B cell (primary cell): ENCODE data around the gene DDX28. TPM values are rescaled to one million over a fixed set of nuclear protein-coding genes. Genes with fewer than 3 reads are reported as not detected.

Source experiments
- ATAC-seq: fragments of 200-7000 bp; cut with Tn5 transposase; one replicate; pipeline ENCODE4 v1.10.0; 2021; ENCODE audit warnings: low read depth, mild to moderate bottlenecking, moderate number of reproducible peaks, moderate library complexity
- CTCF ChIA-PET: fragments of 350-600 bp; sonication (Branson Sonifier 250); formaldehyde crosslinking; loops from one replicate; lab custom pipeline; 2021; ENCODE audit warnings: antibody characterized with exemption, inconsistent platforms; lab: Charles Lee
- POLR2A ChIA-PET: fragments of 350-600 bp; sonication (Branson Sonifier 250); formaldehyde crosslinking; loops from one replicate; lab custom pipeline; 2021; ENCODE audit warnings: antibody characterized with exemption; lab: Charles Lee
- DNase-seq: peaks from one replicate; pipeline ENCODE4 v3.0.0; 2013
- H2AFZ ChIP-seq: 2 replicates; pipeline ENCODE4 v1.6.1; 2012; ENCODE audit warnings: mild to moderate bottlenecking, low read depth, low read length; ENCODE audit not compliant: insufficient read depth, poor library complexity, severe bottlenecking
- H3K27ac ChIP-seq, 2 donors: 1 replicate in 1 of 2; 2 replicates in 1 of 2; pipeline ENCODE4 v1.5.1; 2012 to 2013; ENCODE audit warnings: low read length in 2 of 2, mild to moderate bottlenecking in 2 of 2, moderate library complexity in 1 of 2
- H3K27me3 ChIP-seq, 4 experiments: fragments of 200-600 bp in 1 of 4; sonication (generic) in 1 of 4; replicated peaks in 1 of 4; 1 replicate in 2 of 4; 2 replicates in 2 of 4; pipeline versions ENCODE4 v1.6.1 to v1.7.0; 2013 to 2016; ENCODE audit warnings: low read length in 3 of 4, mild to moderate bottlenecking in 2 of 4, mixed read lengths in 1 of 4, moderate library complexity in 1 of 4; ENCODE audit not compliant: insufficient read depth in 4 of 4, control insufficient read depth in 3 of 4; ENCODE audit errors: control extremely low read depth in 1 of 4
- H3K36me3 ChIP-seq, 2 experiments: replicated peaks in 1 of 2; 1 replicate in 1 of 2; 2 replicates in 1 of 2; pipeline versions ENCODE4 v1.6.1 to v1.7.1; 2013; ENCODE audit warnings: low read length in 1 of 2; ENCODE audit not compliant: insufficient read depth in 2 of 2, control insufficient read depth in 1 of 2; ENCODE audit errors: control extremely low read depth in 1 of 2, extremely low read depth in 1 of 2
- H3K4me1 ChIP-seq, 2 donors: fragments of 200-600 bp in 1 of 2; sonication (generic) in 1 of 2; 1 replicate in 1 of 2; 2 replicates in 1 of 2; pipeline versions ENCODE4 v1.5.1 to v1.6.1; 2013 to 2017; ENCODE audit warnings: low read length in 2 of 2; ENCODE audit not compliant: control insufficient read depth in 2 of 2, insufficient read depth in 2 of 2
- H3K4me2 ChIP-seq: replicated peaks from 2 replicates; pipeline ENCODE3; 2012; ENCODE audit warnings: mild to moderate bottlenecking, low read depth, low read length; ENCODE audit not compliant: poor library complexity, severe bottlenecking
- H3K4me3 ChIP-seq, 5 experiments: fragments of 200-600 bp in 1 of 5; sonication (generic) in 1 of 5; 1 replicate in 3 of 5; 2 replicates in 2 of 5; pipeline versions ENCODE4 v1.5.1 to v1.7.0; 2011 to 2016; ENCODE audit warnings: low read length in 4 of 5, mild to moderate bottlenecking in 4 of 5, low read depth in 2 of 5, control low read depth in 1 of 5, moderate library complexity in 1 of 5; ENCODE audit not compliant: insufficient read depth in 1 of 5; ENCODE audit errors: control extremely low read depth in 1 of 5, extremely low read depth in 1 of 5
- H3K79me2 ChIP-seq: fragments of 200-600 bp; sonication (generic); one replicate; pipeline ENCODE4 v1.6.0; 2016; ENCODE audit warnings: low read length; ENCODE audit not compliant: control insufficient read depth, insufficient read depth
- H3K9ac ChIP-seq: fragments of 200-600 bp; sonication (generic); 2 replicates; pipeline ENCODE4 v1.6.1; 2017; ENCODE audit warnings: mild to moderate bottlenecking, low read length, moderate library complexity
- H3K9me3 ChIP-seq, 3 donors: one replicate each; pipeline versions ENCODE4 v1.6.1 to v1.7.1; 2013; ENCODE audit warnings: low read length in 2 of 3; ENCODE audit not compliant: control insufficient read depth in 2 of 3, insufficient read depth in 1 of 3; ENCODE audit errors: control extremely low read depth in 1 of 3
- H4K20me1 ChIP-seq: 2 replicates; pipeline ENCODE4 v1.6.0; 2012; ENCODE audit warnings: mild to moderate bottlenecking, low read length; ENCODE audit not compliant: insufficient read depth, control insufficient read depth, poor library complexity, severe bottlenecking
- H3K27ac Mint-ChIP-seq: one replicate; pipeline ENCODE4 v1.8.0; 2021; ENCODE audit warnings: mixed read lengths
- H3K27me3 Mint-ChIP-seq: one replicate; pipeline ENCODE4 v1.8.0; 2021; ENCODE audit warnings: mixed read lengths
- H3K4me1 Mint-ChIP-seq: one replicate; pipeline ENCODE4 v1.8.0; 2021; ENCODE audit warnings: mixed read lengths
- H3K4me3 Mint-ChIP-seq: one replicate; pipeline ENCODE4 v1.8.0; 2021; ENCODE audit warnings: mixed read lengths
- H3K9me3 Mint-ChIP-seq: one replicate; pipeline ENCODE4 v1.8.0; 2022; ENCODE audit warnings: mixed read lengths; ENCODE audit not compliant: insufficient read depth
- CTCF ChIP-seq: fragments of 200-600 bp; IDR thresholded peaks from one replicate; pipeline ENCODE4 v1.8.0; 2022; ENCODE audit warnings: antibody characterized with exemption, mild to moderate bottlenecking
- EZH2 ChIP-seq: IDR thresholded peaks from 2 replicates; pipeline ENCODE4 v1.6.1; 2012; ENCODE audit warnings: borderline replicate concordance, low read depth, mild to moderate bottlenecking, moderate library complexity, low read length; ENCODE audit not compliant: insufficient read depth, poor library complexity, severe bottlenecking
- WGBS: methylation state at CpG from one replicate; pipeline ENCODE4 v1.1.5; 2013; ENCODE audit warnings: missing lambda C conversion rate; ENCODE audit not compliant: insufficient coverage; 5-methylcytosine and 5-hydroxymethylcytosine counted together
- intact Hi-C: fragments of 100-400 bp; cut with micrococcal nuclease; formaldehyde crosslinking; loops from one replicate; pipeline ENCODE4 v1.10.0; 2022
- polyA plus RNA-seq: library from polyadenylated mRNA; depleted of rRNA; stranded (reverse); fragments of >200 nt; gene quantifications from 2 replicates; pipeline ENCODE4 v1.2.3, GENCODE V29; 2012
- total RNA-seq, 2 donors: library from RNA; stranded (reverse); fragments of 120-200 nt in 1 of 2; gene quantifications; 1 replicate in 1 of 2; 2 replicates in 1 of 2; pipeline versions ENCODE4 v1.2.3 to v1.2.4, GENCODE V29; 2013 to 2022

The DDX28 gene
- total and polyA plus RNA-seq, 2 donors (not counting 1 experiment from before 2014, with no cell fraction given): 8.0 to 20.2 TPM

GRCh38 chr16:67992661-67993206 is 30.3 kb downstream of the DDX28 start:
- DNase-seq (no peak), ATAC-seq (no peak)
- H3K36me3 ChIP-seq: peaks cover 0 to 21% of the 10 kb centered on the region in 2 experiments
- TF ChIP-seq EZH2 (no peak), CTCF (no peak)
- WGBS: 64% methylated on average over 18 of the region's 20 CpGs
- peaks cover 0 to 4% (median 0%) of the 10 kb centered on the region in 3 donors for H3K9me3 ChIP-seq
- CTCF ChIA-PET: interaction anchor here (0.6 to 28.7 kb wide), 9 partner anchors 9 to 412 kb away, joined by 3 to 320 read pairs (median 7); partner anchors contain the start of genes DDX28 and DUS2
- peaks cover 43 to 53% of the 10 kb centered on the region in 2 donors for H3K4me1 ChIP-seq
- H3K4me2 ChIP-seq: peak overlapping the region; percentile 77
- H3K27me3 Mint-ChIP-seq: no peaks in the 10 kb centered on the region
- H2AFZ ChIP-seq: peak overlapping the region; percentile 40
- H3K4me3 Mint-ChIP-seq: peak overlapping the region; percentile 82
- POLR2A ChIA-PET: interaction anchor here (0.6 to 1.2 kb wide), 3 partner anchors 13 to 134 kb away, joined by 3 to 6 read pairs (median 3); no protein-coding TSS in a partner anchor
- H3K27me3 ChIP-seq: no peaks in the 10 kb centered on the region
- peak overlapping the region; percentile 54 for H3K9ac ChIP-seq
- H3K4me1 Mint-ChIP-seq: peaks cover 67% of the 10 kb centered on the region
- H3K4me3 ChIP-seq: peak overlapping the region in 2 of 5 experiments; percentile 18 to 28
- H4K20me1 ChIP-seq: peaks cover 10% of the 10 kb centered on the region
- peaks cover 48% of the 10 kb centered on the region for H3K79me2 ChIP-seq
- intact Hi-C loops: loop anchor here (1.0 to 5.0 kb wide), 9 partner anchors 7 to 475 kb away; partner anchors contain the start of genes DDX28, DUS2, PSKH1 and PSMB10
- H3K27ac ChIP-seq: peak overlapping the region; percentile 86 to 89
- H3K27ac Mint-ChIP-seq: peak overlapping the region; percentile 99
- no peaks in the 10 kb centered on the region for H3K9me3 Mint-ChIP-seq

GRCh38 chr16:67990018-67990386 is 33.0 kb downstream of the DDX28 start:
- Histone ChIP-seq H3K27me3 (no peaks in the 10 kb centered on the region), H4K20me1 (peaks cover 10% of the 10 kb centered on the region), H3K4me1 (peaks cover 25 to 38% of the 10 kb centered on the region in 2 donors), H3K4me3 (no peak overlapping the region), H3K79me2 (peaks cover 31% of the 10 kb centered on the region), H2AFZ (no peak overlapping the region), H3K36me3 (peaks cover 0 to 16% of the 10 kb centered on the region in 2 experiments), H3K9ac (no peak overlapping the region), H3K4me2 (no peak overlapping the region), H3K27ac (peak overlapping the region in 1 of 2 donors; percentile 43), H3K9me3 (no peaks in the 10 kb centered on the region)
- no peak for DNase-seq
- ATAC-seq: no peak
- intact Hi-C loops: loop anchor here (5.0 kb wide), 2 partner anchors 98 to 473 kb away; partner anchors contain the start of gene PSKH1
- Mint-ChIP-seq H3K27ac (peak overlapping the region; percentile 74), H3K27me3 (no peaks in the 10 kb centered on the region), H3K4me3 (no peak overlapping the region), H3K4me1 (peaks cover 54% of the 10 kb centered on the region), H3K9me3 (no peaks in the 10 kb centered on the region)
- ChIA-PET CTCF (interaction anchor here (28.7 kb wide), 1 partner anchor 52 kb away, joined by 320 read pairs; no protein-coding TSS in a partner anchor), POLR2A (interaction anchor here (1.9 kb wide), 1 partner anchor 9 kb away, joined by 5 read pairs; the partner anchor contains the start of gene DPEP2)
- TF ChIP-seq EZH2 (no peak), CTCF (no peak)
- WGBS: 84% methylated on average over 5 of the region's 6 CpGs
